Kidney epithelial cell (primary cell): ENCODE results near the gene GLIPR1. TPM values are rescaled to one million over a fixed set of nuclear protein-coding genes. Genes with fewer than 3 reads are reported as not detected.
"Not testable (repeated sequence)": the region's sequence is repeated elsewhere in the genome, so short reads cannot be mapped to it uniquely, and the experiment has no call there.

Experiments
- DNase-seq: peaks from one replicate; pipeline ENCODE4 v3.0.0-alpha.2; 2010; ENCODE audit warnings: low read depth
- H3K27me3 ChIP-seq: 2 replicates; pipeline ENCODE4 v1.6.0; 2011; ENCODE audit warnings: low read length; ENCODE audit not compliant: control insufficient read depth, insufficient read depth
- H3K36me3 ChIP-seq: 2 replicates; pipeline ENCODE4 v1.5.1; 2011; ENCODE audit warnings: low read length; ENCODE audit not compliant: control insufficient read depth, insufficient read depth
- H3K4me3 ChIP-seq: 2 replicates; pipeline ENCODE4 v1.5.1; 2011; ENCODE audit warnings: low read depth, mild to moderate bottlenecking, control low read depth, low read length
- CTCF ChIP-seq: IDR thresholded peaks from 2 replicates; pipeline ENCODE4 v1.5.1; 2011; ENCODE audit warnings: mild to moderate bottlenecking, moderate library complexity, low read length, control low read depth, inconsistent platforms; ENCODE audit not compliant: insufficient read depth, poor library complexity, severe bottlenecking
- total RNA-seq: library from RNA; depleted of rRNA; stranded (reverse); fragments of >200 nt; gene quantifications from 2 replicates; pipeline ENCODE4 v1.2.3, GENCODE V29; 2015

The GLIPR1 gene
- total RNA-seq, 1 donor from 2014 or later: 28.4 TPM

GRCh38 chr12:75455839-75456238 is 24.7 kb upstream of the GLIPR1 start:
- no peak for TF ChIP-seq CTCF
- no peaks in the 10 kb centered on the region for H3K27me3 ChIP-seq
- no peak overlapping the region for H3K4me3 ChIP-seq
- no peaks in the 10 kb centered on the region for H3K36me3 ChIP-seq
- DNase-seq: no peak

- H3K36me3 ChIP-seq: no peaks in the 10 kb centered on the region
- no peak for DNase-seq
- H3K27me3 ChIP-seq: no peaks in the 10 kb centered on the region
- TF ChIP-seq CTCF: no peak
- H3K4me3 ChIP-seq: no peak overlapping the region
These were observed 23.4 kb upstream of the GLIPR1 start for GRCh38 chr12:75457191-75457590.

GRCh38 chr12:75457866-75458265 is 22.7 kb upstream of the GLIPR1 start:
- H3K4me3 ChIP-seq, H3K36me3 ChIP-seq, DNase-seq, H3K27me3 ChIP-seq: not testable (repeated sequence)

GRCh38 chr12:75459755-75460154 is 20.8 kb upstream of the GLIPR1 start:
- no peak for DNase-seq
- Histone ChIP-seq H3K27me3 (no peaks in the 10 kb centered on the region), H3K4me3 (no peak overlapping the region), H3K36me3 (no peaks in the 10 kb centered on the region)
- TF ChIP-seq CTCF: no peak

- TF ChIP-seq CTCF: no peak
- DNase-seq: no peak
- Histone ChIP-seq H3K27me3 (no peaks in the 10 kb centered on the region), H3K36me3 (no peaks in the 10 kb centered on the region), H3K4me3 (no peak overlapping the region)
These were observed 20.4 kb upstream of the GLIPR1 start for GRCh38 chr12:75460204-75460603.

GRCh38 chr12:75471902-75472890 is 8.4 kb upstream of the GLIPR1 start:
- no peak for DNase-seq
- H3K27me3 ChIP-seq: no peaks in the 10 kb centered on the region
- TF ChIP-seq CTCF: no peak
- no peaks in the 10 kb centered on the region for H3K36me3 ChIP-seq
- no peak overlapping the region for H3K4me3 ChIP-seq
